Measurements from ENCODE around the gene CD3G. TPM values are rescaled to one million over a fixed set of nuclear protein-coding genes. Genes with fewer than 3 reads are reported as not detected.

CD3G gene
- total RNA-seq, 2 experiments from 2014 or later: 102 to 109 TPM

DNA sequence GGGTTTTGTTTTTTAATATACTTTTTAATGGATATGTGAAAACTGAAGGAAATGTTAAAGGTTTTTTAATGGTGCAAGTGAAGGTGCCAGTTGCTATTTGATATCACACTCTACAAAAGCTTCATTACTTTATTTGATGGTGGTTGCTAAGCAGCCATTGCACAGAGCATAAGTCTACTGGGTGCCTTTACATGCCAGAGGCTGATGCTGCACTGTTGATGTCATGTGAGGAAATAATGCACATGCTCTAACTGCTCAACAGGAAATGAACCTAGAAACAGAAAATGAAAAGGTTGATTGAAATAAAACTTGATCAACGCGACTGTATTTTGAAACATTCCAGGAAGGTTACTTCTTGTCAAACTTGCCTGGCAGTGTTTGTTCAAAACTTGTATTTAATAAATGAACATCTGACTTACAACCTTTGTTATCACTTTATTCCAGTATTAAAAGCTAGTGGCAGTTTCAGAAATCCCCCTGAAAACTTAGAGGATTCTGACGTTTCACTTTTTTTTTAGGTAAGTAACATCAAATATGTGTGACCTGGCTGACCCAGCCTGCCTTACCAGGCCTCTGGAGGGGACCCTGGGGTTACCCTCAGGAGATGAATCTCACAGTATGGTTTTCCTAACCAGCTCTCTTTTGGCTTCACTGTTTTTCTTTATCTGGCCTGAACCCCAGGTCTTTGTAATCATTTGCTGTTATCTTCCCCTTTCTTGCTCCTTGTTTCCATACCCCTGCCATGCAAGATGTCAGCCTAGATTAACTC, 54.8 kb downstream of the CD3G start:
- peak overlapping the region; percentile 96 for H3K27ac Mint-ChIP-seq

DNA sequence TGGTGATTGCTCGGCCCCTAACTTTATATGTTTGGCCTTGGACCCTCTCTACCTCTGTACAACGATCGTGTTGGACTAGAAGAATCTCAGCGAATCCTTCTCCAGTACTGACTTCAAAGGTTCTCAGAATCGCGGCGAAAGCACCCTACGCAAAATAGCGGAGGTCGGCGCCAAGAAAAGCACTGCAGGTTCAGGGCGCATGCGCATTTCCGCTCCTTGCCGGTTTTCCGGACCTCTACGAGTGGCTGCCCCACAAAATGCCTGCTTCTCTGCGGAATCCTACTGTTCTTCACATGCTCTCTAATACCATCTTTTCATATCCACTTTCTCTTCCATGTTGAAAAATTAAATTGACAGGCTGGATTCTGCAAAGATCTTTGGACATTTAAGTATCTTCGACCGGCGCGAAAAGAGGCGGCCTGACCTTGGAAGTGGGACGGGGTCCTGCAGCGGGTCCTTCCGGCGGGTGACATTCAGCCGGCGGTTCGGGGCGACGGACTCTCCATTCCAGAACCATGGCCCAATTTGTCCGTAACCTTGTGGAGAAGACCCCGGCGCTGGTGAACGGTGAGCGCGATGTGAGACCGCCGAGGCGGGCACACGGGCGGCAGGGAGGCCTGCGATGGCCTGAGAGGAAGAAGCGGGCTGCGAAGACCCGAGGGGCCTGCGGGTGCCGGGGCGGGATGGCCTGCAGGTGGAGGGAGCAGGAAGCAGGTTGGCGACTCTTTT, 57.2 kb downstream of the CD3G start, which contains the start of gene ATP5MG:
ATP5MG (plus strand) TSS at position 456 of the 729 bp plus-strand sequence; CDS start at position 516, 60 bp downstream.
- Mint-ChIP-seq H3K36me3 (ENCODE audit: low read depth) (peaks cover 53% of the 10 kb centered on the region), H3K4me1 (ENCODE audit: low read depth) (peaks cover 77% of the 10 kb centered on the region), H3K4me3 (peak within 1 kb of the TSS; percentile 93), H3K9me3 (no peaks in the 10 kb centered on the region), H3K27me3 (no peaks in the 10 kb centered on the region), H3K27ac (peak within 1 kb of the TSS; percentile 96)
- Histone ChIP-seq H3K36me3 (ENCODE audit: insufficient read depth, low read length) (peaks cover 34% of the 10 kb centered on the region), H3K27me3 (ENCODE audit: control insufficient read depth in 1 of 2, insufficient read depth in 2 of 2, low read length in 2 of 2) (no peaks in the 10 kb centered on the region), H3K9me3 (ENCODE audit: control insufficient read depth in 1 of 2, insufficient read depth in 1 of 2, low read length in 2 of 2) (no peaks in the 10 kb centered on the region), H3K27ac (ENCODE audit: low read depth in 1 of 2, low read length in 2 of 2) (peak within 1 kb of the TSS; percentile 90 to 93), H3K4me1 (ENCODE audit: insufficient read depth, low read length) (peaks cover 46% of the 10 kb centered on the region), H3K4me3 (ENCODE audit: low read length) (peak within 1 kb of the TSS; percentile 97)
- ChIA-PET POLR2A (interaction anchor here (0.5 to 4.4 kb wide), 6 partner anchors 9 to 97 kb away, joined by 3 to 75 read pairs (median 5); partner anchors contain the start of genes CD3E, KMT2A and UBE4A), CTCF (interaction anchor here (1.1 to 6.5 kb wide), 5 partner anchors 28 to 203 kb away, joined by 3 to 30 read pairs (median 4); partner anchors contain the start of gene KMT2A)
- TF ChIP-seq, protein P1, sequence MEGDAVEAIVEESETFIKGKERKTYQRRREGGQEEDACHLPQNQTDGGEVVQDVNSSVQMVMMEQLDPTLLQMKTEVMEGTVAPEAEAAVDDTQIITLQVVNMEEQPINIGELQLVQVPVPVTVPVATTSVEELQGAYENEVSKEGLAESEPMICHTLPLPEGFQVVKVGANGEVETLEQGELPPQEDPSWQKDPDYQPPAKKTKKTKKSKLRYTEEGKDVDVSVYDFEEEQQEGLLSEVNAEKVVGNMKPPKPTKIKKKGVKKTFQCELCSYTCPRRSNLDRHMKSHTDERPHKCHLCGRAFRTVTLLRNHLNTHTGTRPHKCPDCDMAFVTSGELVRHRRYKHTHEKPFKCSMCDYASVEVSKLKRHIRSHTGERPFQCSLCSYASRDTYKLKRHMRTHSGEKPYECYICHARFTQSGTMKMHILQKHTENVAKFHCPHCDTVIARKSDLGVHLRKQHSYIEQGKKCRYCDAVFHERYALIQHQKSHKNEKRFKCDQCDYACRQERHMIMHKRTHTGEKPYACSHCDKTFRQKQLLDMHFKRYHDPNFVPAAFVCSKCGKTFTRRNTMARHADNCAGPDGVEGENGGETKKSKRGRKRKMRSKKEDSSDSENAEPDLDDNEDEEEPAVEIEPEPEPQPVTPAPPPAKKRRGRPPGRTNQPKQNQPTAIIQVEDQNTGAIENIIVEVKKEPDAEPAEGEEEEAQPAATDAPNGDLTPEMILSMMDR (IDR thresholded peaks at IDR 0.05): no peak
- intact Hi-C loops (cut with DNase I, micrococcal nuclease): loop anchor here (1.0 to 5.0 kb wide), 5 partner anchors 35 to 254 kb away; partner anchors contain the start of genes KMT2A (in 1 of the 2) and UBE4A (in 1 of the 2)
- ATAC-seq (ENCODE audit: poor library complexity) (peak; percentile 58), DNase-seq (peak; percentile 87 to 98 (median 92))

More for the DNA sequence above, 54.8 kb downstream of the CD3G start:
- H3K9me3 ChIP-seq (ENCODE audit: control insufficient read depth in 1 of 2, insufficient read depth in 1 of 2, low read length in 2 of 2): no peaks in the 10 kb centered on the region
- peaks cover 35% of the 10 kb centered on the region for H3K36me3 ChIP-seq (ENCODE audit: insufficient read depth, low read length)
- intact Hi-C loops (cut with DNase I, micrococcal nuclease): loop anchor here (1.0 to 5.0 kb wide), 2 partner anchors 39 to 88 kb away; no protein-coding TSS in a partner anchor
- Mint-ChIP-seq H3K27me3 (no peaks in the 10 kb centered on the region), H3K4me1 (ENCODE audit: low read depth) (peaks cover 61% of the 10 kb centered on the region), H3K36me3 (ENCODE audit: low read depth) (peaks cover 55% of the 10 kb centered on the region), H3K4me3 (peak overlapping the region; percentile 93), H3K9me3 (no peaks in the 10 kb centered on the region)
- peak; percentile 16 to 93 (median 44) for DNase-seq
- no peaks in the 10 kb centered on the region for H3K27me3 ChIP-seq (ENCODE audit: control insufficient read depth in 1 of 2, insufficient read depth in 2 of 2, low read length in 2 of 2)
- POLR2A ChIA-PET: interaction anchor here (0.9 to 4.4 kb wide), 13 partner anchors 10 to 669 kb away, joined by 3 to 75 read pairs (median 4); partner anchors contain the start of genes JAML, KMT2A, MPZL3 and VPS11
- CTCF ChIA-PET: interaction anchor here (0.8 to 6.5 kb wide), 4 partner anchors 13 to 90 kb away, joined by 3 to 30 read pairs (median 5); partner anchors contain the start of gene KMT2A
- TF ChIP-seq, protein P1 (IDR thresholded peaks at IDR 0.05): no peak
- peak; percentile 84 for ATAC-seq (ENCODE audit: poor library complexity)
- H3K4me3 ChIP-seq (ENCODE audit: low read length): no peak overlapping the region
- H3K27ac ChIP-seq (ENCODE audit: low read depth in 1 of 2, low read length in 2 of 2): peak overlapping the region; percentile 90 to 93
- H3K4me1 ChIP-seq (ENCODE audit: insufficient read depth, low read length): peaks cover 49% of the 10 kb centered on the region

All from CD4-positive, alpha-beta T cell (primary cell).